Colonic mucosa (tissue), 4 donors: Measurements from ENCODE around the gene CALML3. TPM values are rescaled to one million over a fixed set of nuclear protein-coding genes. Genes with fewer than 3 reads are reported as not detected.
A peak's percentile ranks its signal among the peaks of the same experiment; 100 is the strongest.

Source experiments
- DNase-seq: peaks from one replicate; pipeline ENCODE4 v3.0.0-alpha.2; 2020
- H3K27ac ChIP-seq: fragments of 200-600 bp; one replicate; pipeline ENCODE4 v1.8.0; 2021
- H3K27me3 ChIP-seq: fragments of 200-600 bp; one replicate; pipeline ENCODE4 v1.8.0; 2021
- H3K36me3 ChIP-seq: fragments of 200-600 bp; one replicate; pipeline ENCODE4 v1.8.0; 2021
- H3K4me1 ChIP-seq: fragments of 200-600 bp; one replicate; pipeline ENCODE4 v1.8.0; 2021; ENCODE audit warnings: mild to moderate bottlenecking
- H3K4me3 ChIP-seq: fragments of 200-600 bp; one replicate; pipeline ENCODE4 v1.8.0; 2021
- H3K9ac ChIP-seq, 2 donors: one replicate each; pipeline ENCODE4 v1.7.0; 2013; ENCODE audit warnings: control low read depth in 2 of 2, low read depth in 2 of 2, low read length in 2 of 2
- H3K9me3 ChIP-seq: fragments of 200-600 bp; one replicate; pipeline ENCODE4 v1.8.0; 2021
- intact Hi-C: fragments of 100-400 bp; cut with DNase I; formaldehyde crosslinking; loops from one replicate; pipeline ENCODE4 v1.14.1; 2022
- total RNA-seq, 2 donors: library from RNA; stranded (reverse); fragmentation: NEBNext Ultra II Directional in 1 of 2; extraction: Animal tissue kit (Norgen Biotek cat#: 25700) in 1 of 2; gene quantifications; one replicate each; pipeline ENCODE4 v1.2.1, GENCODE V29; 2021
- TF ChIP-seq, protein P1 (sequence below): fragments of 200-600 bp; IDR thresholded peaks from one replicate; pipeline ENCODE4 v1.8.0; 2022; ENCODE audit warnings: antibody characterized with exemption, mild to moderate bottlenecking
- donor health status: healthy.
- donor health status: DM: no; HTN: no; CAD: no.
- donor health status: DM: no; HTN: no; CAD: no.

Gene CALML3
- total RNA-seq, 2 donors from 2014 or later: 0.11 to 0.40 TPM

GRCh38 chr10:5545011-5545410 lies 20.2 kb downstream of the CALML3 start:
- DNase-seq: no peak
- Histone ChIP-seq H3K4me3 (no peak overlapping the region), H3K27me3 (no peaks in the 10 kb centered on the region), H3K4me1 (peaks cover 29% of the 10 kb centered on the region), H3K9ac (peak overlapping the region in 1 of 2 donors; percentile 92), H3K9me3 (no peaks in the 10 kb centered on the region), H3K27ac (peak overlapping the region; percentile 93), H3K36me3 (no peaks in the 10 kb centered on the region)
- intact Hi-C loops: loop anchor here (5.0 kb wide), 1 partner anchor 98 kb away; no protein-coding TSS in a partner anchor
- TF ChIP-seq, protein P1, sequence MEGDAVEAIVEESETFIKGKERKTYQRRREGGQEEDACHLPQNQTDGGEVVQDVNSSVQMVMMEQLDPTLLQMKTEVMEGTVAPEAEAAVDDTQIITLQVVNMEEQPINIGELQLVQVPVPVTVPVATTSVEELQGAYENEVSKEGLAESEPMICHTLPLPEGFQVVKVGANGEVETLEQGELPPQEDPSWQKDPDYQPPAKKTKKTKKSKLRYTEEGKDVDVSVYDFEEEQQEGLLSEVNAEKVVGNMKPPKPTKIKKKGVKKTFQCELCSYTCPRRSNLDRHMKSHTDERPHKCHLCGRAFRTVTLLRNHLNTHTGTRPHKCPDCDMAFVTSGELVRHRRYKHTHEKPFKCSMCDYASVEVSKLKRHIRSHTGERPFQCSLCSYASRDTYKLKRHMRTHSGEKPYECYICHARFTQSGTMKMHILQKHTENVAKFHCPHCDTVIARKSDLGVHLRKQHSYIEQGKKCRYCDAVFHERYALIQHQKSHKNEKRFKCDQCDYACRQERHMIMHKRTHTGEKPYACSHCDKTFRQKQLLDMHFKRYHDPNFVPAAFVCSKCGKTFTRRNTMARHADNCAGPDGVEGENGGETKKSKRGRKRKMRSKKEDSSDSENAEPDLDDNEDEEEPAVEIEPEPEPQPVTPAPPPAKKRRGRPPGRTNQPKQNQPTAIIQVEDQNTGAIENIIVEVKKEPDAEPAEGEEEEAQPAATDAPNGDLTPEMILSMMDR: no peak

DNA sequence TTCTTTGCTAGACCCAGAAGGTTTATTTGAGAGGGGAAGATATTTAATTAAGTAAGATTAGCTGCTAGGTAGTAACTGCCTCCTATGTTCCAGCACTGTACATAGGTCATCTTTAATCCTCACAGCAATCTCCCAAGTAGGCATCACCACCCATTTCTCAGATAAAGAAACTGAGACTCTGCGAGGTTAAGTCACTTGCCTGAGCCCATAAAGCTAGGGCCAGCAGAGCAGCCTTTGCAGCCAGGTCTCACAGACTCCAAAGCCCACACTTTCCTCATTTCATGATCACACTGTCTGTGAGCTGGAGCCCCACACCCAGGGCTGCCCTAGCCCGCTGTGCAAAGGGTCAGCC lies 20.6 kb downstream of the CALML3 start:
- intact Hi-C loops: loop anchor here (5.0 kb wide), 1 partner anchor 98 kb away; no protein-coding TSS in a partner anchor
- H3K27ac ChIP-seq: peak overlapping the region; percentile 93
- no peaks in the 10 kb centered on the region for H3K27me3 ChIP-seq
- H3K9ac ChIP-seq: peak overlapping the region in 1 of 2 donors; percentile 92
- H3K36me3 ChIP-seq: no peaks in the 10 kb centered on the region
- TF ChIP-seq, protein P1: no peak
- no peaks in the 10 kb centered on the region for H3K9me3 ChIP-seq
- H3K4me1 ChIP-seq: peaks cover 29% of the 10 kb centered on the region
- DNase-seq: no peak
- H3K4me3 ChIP-seq: no peak overlapping the region

- peak; percentile 53 for DNase-seq
- TF ChIP-seq, protein P1: no peak
- no peaks in the 10 kb centered on the region for H3K27me3 ChIP-seq
- intact Hi-C loops: loop anchor here (5.0 kb wide), 1 partner anchor 99 kb away; no protein-coding TSS in a partner anchor
- no peaks in the 10 kb centered on the region for H3K36me3 ChIP-seq
- H3K9ac ChIP-seq: peak overlapping the region; percentile 62 to 92
- H3K27ac ChIP-seq: peak overlapping the region; percentile 93
- no peak overlapping the region for H3K4me3 ChIP-seq
- no peaks in the 10 kb centered on the region for H3K9me3 ChIP-seq
- peaks cover 33% of the 10 kb centered on the region for H3K4me1 ChIP-seq
These were observed 21.3 kb downstream of the CALML3 start for GRCh38 chr10:5545778-5546710.

DNA sequence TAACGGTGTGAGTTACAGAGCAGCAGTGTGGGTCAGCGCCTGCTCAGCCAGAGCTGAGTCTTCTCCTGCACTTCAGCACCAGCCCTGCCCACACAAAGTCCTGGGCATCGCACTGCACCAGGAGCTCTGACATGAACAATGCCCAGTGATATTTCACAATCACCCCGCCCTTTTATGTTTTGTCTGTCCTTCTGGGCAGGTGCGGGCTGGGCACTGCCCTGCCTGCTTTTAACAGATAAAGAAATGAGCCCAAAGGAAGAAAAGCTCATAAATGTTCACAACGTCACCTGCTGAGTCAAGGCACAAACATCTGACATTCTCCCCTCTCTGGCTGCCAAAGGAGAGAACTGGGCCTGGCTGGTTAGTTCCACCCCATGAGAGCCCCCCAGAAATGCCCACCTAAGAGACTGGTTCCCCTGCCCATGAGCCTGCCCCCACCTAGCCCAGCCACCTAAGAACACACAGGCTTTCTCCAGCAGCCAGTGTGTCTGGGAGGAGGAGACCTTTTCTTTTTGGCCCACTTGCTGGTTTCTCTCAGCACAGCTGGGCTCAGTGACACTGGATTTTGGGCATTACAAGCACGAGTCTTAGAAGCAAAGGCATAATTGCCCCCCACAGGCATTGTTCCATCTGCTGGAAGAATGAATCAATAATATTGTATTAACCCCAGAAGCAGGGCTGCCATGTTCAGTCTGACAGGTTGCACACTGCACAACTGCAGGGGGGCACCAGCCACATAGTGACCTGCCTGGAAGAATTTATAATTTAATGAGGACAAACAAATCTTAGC lies 22.3 kb downstream of the CALML3 start:
- Histone ChIP-seq H3K4me1 (peaks cover 36% of the 10 kb centered on the region), H3K27ac (peak overlapping the region; percentile 93), H3K27me3 (no peaks in the 10 kb centered on the region), H3K4me3 (no peak overlapping the region), H3K9me3 (no peaks in the 10 kb centered on the region), H3K36me3 (no peaks in the 10 kb centered on the region), H3K9ac (peak overlapping the region; percentile 62 to 92)
- intact Hi-C loops: loop anchor here (5.0 kb wide), 1 partner anchor 100 kb away; no protein-coding TSS in a partner anchor
- TF ChIP-seq, protein P1: no peak
- DNase-seq: peak; percentile 89

DNA sequence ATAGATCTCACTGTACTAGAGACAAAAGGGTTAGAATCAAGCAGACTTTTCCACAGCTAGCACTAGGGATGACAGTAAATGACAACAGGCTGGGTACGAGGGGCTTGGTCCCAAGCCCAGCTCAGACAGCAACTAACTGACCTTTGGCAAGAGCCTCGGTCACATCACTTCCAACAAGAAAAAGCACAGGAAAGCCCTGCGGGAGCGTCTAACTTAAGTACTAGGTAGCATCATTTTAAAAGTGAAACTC lies 22.8 kb downstream of the CALML3 start:
- Histone ChIP-seq H3K9ac (peak overlapping the region; percentile 48 to 92), H3K27ac (peak overlapping the region; percentile 93), H3K9me3 (no peaks in the 10 kb centered on the region), H3K36me3 (no peaks in the 10 kb centered on the region), H3K4me1 (peaks cover 36% of the 10 kb centered on the region), H3K27me3 (no peaks in the 10 kb centered on the region), H3K4me3 (no peak overlapping the region)
- DNase-seq: no peak
- TF ChIP-seq, protein P1: no peak
- intact Hi-C loops: loop anchor here (5.0 kb wide), 1 partner anchor 100 kb away; no protein-coding TSS in a partner anchor
